CD14-positive monocyte (primary cell): ENCODE data around the gene P2RY6. TPM values are rescaled to one million over a fixed set of nuclear protein-coding genes. Genes with fewer than 3 reads are reported as not detected.

Experiments used
- DNase-seq, 3 donors: peaks; one replicate each; pipeline ENCODE4 v3.0.0-alpha.2; 2011 to 2022
- H2AFZ ChIP-seq: 2 replicates; pipeline ENCODE4 v1.6.0; 2012; ENCODE audit warnings: mild to moderate bottlenecking, low read depth, low read length, inconsistent platforms; ENCODE audit not compliant: insufficient read depth, poor library complexity, severe bottlenecking
- H3K27ac ChIP-seq, 2 donors: 1 replicate in 1 of 2; 2 replicates in 1 of 2; pipeline ENCODE4 v1.5.1; 2012 to 2013; ENCODE audit warnings: low read length in 2 of 2, control low read depth in 1 of 2, inconsistent platforms in 1 of 2, low read depth in 1 of 2, mild to moderate bottlenecking in 1 of 2
- H3K27me3 ChIP-seq, 2 donors: one replicate each; pipeline versions ENCODE4 v1.6.0 to v1.6.1; 2011 to 2013; ENCODE audit warnings: low read length in 2 of 2; ENCODE audit not compliant: control insufficient read depth in 2 of 2, insufficient read depth in 2 of 2
- H3K36me3 ChIP-seq, 2 donors: replicated peaks in 1 of 2; 1 replicate in 1 of 2; 2 replicates in 1 of 2; pipeline versions ENCODE4 v1.5.1 to v1.6.1; 2012 to 2013; ENCODE audit warnings: low read length in 2 of 2, control low read depth in 1 of 2, inconsistent platforms in 1 of 2, mild to moderate bottlenecking in 1 of 2; ENCODE audit not compliant: insufficient read depth in 2 of 2, control insufficient read depth in 1 of 2
- H3K4me1 ChIP-seq, 2 donors: 1 replicate in 1 of 2; 2 replicates in 1 of 2; pipeline versions ENCODE4 v1.5.1 to v1.6.1; 2012 to 2013; ENCODE audit warnings: low read length in 2 of 2, control low read depth in 1 of 2, inconsistent platforms in 1 of 2, mild to moderate bottlenecking in 1 of 2, moderate library complexity in 1 of 2; ENCODE audit not compliant: insufficient read depth in 2 of 2, control insufficient read depth in 1 of 2
- H3K4me2 ChIP-seq: replicated peaks from 2 replicates; pipeline ENCODE3; 2012; ENCODE audit warnings: low read length, moderate library complexity, mild to moderate bottlenecking; ENCODE audit not compliant: poor library complexity, severe bottlenecking; ENCODE audit errors: extremely low read depth
- H3K4me3 ChIP-seq, 3 experiments: fragments of 200-600 bp in 1 of 3; sonication (generic) in 1 of 3; replicated peaks in 1 of 3; 1 replicate in 2 of 3; 2 replicates in 1 of 3; pipeline ENCODE4 v1.5.1; 2011 to 2013; ENCODE audit warnings: low read length in 3 of 3, mild to moderate bottlenecking in 3 of 3, control low read depth in 2 of 3, low read depth in 2 of 3, inconsistent platforms in 1 of 3, moderate library complexity in 1 of 3
- H3K79me2 ChIP-seq: 2 replicates; pipeline ENCODE4 v1.6.0; 2012; ENCODE audit warnings: mild to moderate bottlenecking, control low read depth, inconsistent platforms, low read length, moderate library complexity; ENCODE audit not compliant: insufficient read depth
- H3K9ac ChIP-seq: 2 replicates; pipeline ENCODE4 v1.6.0; 2017; ENCODE audit warnings: low read length, mild to moderate bottlenecking; ENCODE audit not compliant: insufficient read depth, poor library complexity, severe bottlenecking
- H3K9me3 ChIP-seq, 2 donors: replicated peaks in 1 of 2; 1 replicate in 1 of 2; 2 replicates in 1 of 2; pipeline versions ENCODE4 v1.5.1 to v1.6.1; 2012 to 2013; ENCODE audit warnings: low read length in 2 of 2, control low read depth in 1 of 2; ENCODE audit not compliant: control insufficient read depth in 1 of 2, insufficient read depth in 1 of 2
- H4K20me1 ChIP-seq: 2 replicates; pipeline ENCODE4 v1.6.0; 2012; ENCODE audit warnings: mild to moderate bottlenecking, low read length, control low read depth, moderate library complexity; ENCODE audit not compliant: insufficient read depth
- H3K27ac Mint-ChIP-seq, 7 donors: one replicate each; pipeline ENCODE4 v1.8.0; 2020; ENCODE audit warnings: mild to moderate bottlenecking in 7 of 7, mixed read lengths in 7 of 7, moderate library complexity in 6 of 7, inconsistent platforms in 2 of 7
- H3K27me3 Mint-ChIP-seq, 3 donors: one replicate each; pipeline ENCODE4 v1.8.0; 2021 to 2022; ENCODE audit warnings: low read depth in 3 of 3, mild to moderate bottlenecking in 3 of 3, mixed read lengths in 3 of 3, moderate library complexity in 3 of 3, inconsistent platforms in 1 of 3
- H3K36me3 Mint-ChIP-seq, 2 donors: one replicate each; pipeline ENCODE4 v1.8.0; 2020; ENCODE audit warnings: mixed read lengths in 2 of 2, inconsistent platforms in 1 of 2, mild to moderate bottlenecking in 1 of 2
- H3K4me1 Mint-ChIP-seq: one replicate; pipeline ENCODE4 v1.8.0; 2020; ENCODE audit warnings: mild to moderate bottlenecking, mixed read lengths
- H3K4me3 Mint-ChIP-seq, 2 donors: one replicate each; pipeline ENCODE4 v1.8.0; 2020; ENCODE audit warnings: mild to moderate bottlenecking in 2 of 2, mixed read lengths in 2 of 2, moderate library complexity in 1 of 2
- H3K9me3 Mint-ChIP-seq, 7 donors: one replicate each; pipeline ENCODE4 v1.8.0; 2020 to 2022; ENCODE audit warnings: mixed read lengths in 7 of 7, mild to moderate bottlenecking in 6 of 7, moderate library complexity in 6 of 7, inconsistent platforms in 2 of 7
- CTCF ChIP-seq: fragments of 200-600 bp; IDR thresholded peaks from one replicate; pipeline ENCODE4 v1.8.0; 2022; ENCODE audit warnings: antibody characterized with exemption, mild to moderate bottlenecking
- WGBS: methylation state at CpG from one replicate; pipeline ENCODE4 v1.1.5; 2013; ENCODE audit warnings: missing lambda C conversion rate; ENCODE audit not compliant: insufficient coverage; 5-methylcytosine and 5-hydroxymethylcytosine counted together
- intact Hi-C, 2 donors: fragments of 100-400 bp; cut with micrococcal nuclease; formaldehyde crosslinking; loops; one replicate each; pipeline versions ENCODE4 v1.15.0 to v1.15.1; 2023
- polyA plus RNA-seq, 3 donors: library from polyadenylated mRNA; depleted of rRNA in 1 of 3; unstranded in 2 of 3; stranded (reverse) in 1 of 3; fragments of 300-500 nt in 2 of 3; fragments of >200 nt in 1 of 3; fragmentation: Illumina TruSeq in 2 of 3; gene quantifications; 1 replicate in 2 of 3; 2 replicates in 1 of 3; pipeline ENCODE4 v1.2.3, GENCODE V29; 2012 to 2021

The P2RY6 gene
- polyA plus RNA-seq, 3 donors, result 1.7 to 5.1 (median 1.8) TPM

GRCh38 chr11:73241300-73241699 lies 30.8 kb upstream of the P2RY6 start:
- peaks cover 5 to 6% of the 10 kb centered on the region in 2 donors for H3K4me1 ChIP-seq
- no peaks in the 10 kb centered on the region for H3K9me3 Mint-ChIP-seq
- peaks cover 33 to 67% of the 10 kb centered on the region in 2 donors for H3K36me3 ChIP-seq
- no peak overlapping the region for H3K4me3 ChIP-seq
- H3K4me3 Mint-ChIP-seq, result no peak overlapping the region
- TF ChIP-seq CTCF, result no peak
- H3K9ac ChIP-seq, result no peak overlapping the region
- no peak overlapping the region for H2AFZ ChIP-seq
- peaks cover 26% of the 10 kb centered on the region for H3K4me1 Mint-ChIP-seq
- no peaks in the 10 kb centered on the region for H3K9me3 ChIP-seq
- peaks cover 20% of the 10 kb centered on the region for H4K20me1 ChIP-seq
- H3K27ac ChIP-seq, result peak overlapping the region in 1 of 2 donors; percentile 3
- H3K79me2 ChIP-seq, result peaks cover 41% of the 10 kb centered on the region
- no peak overlapping the region for H3K4me2 ChIP-seq
- peak overlapping the region in 3 of 7 donors; percentile 52 to 70 (median 61) for H3K27ac Mint-ChIP-seq
- no peaks in the 10 kb centered on the region for H3K27me3 Mint-ChIP-seq
- peaks cover 46 to 75% of the 10 kb centered on the region in 2 donors for H3K36me3 Mint-ChIP-seq
- DNase-seq, result no peak
- no peaks in the 10 kb centered on the region for H3K27me3 ChIP-seq
- intact Hi-C loops, result loop anchor here (5.0 to 10.0 kb wide), 2 partner anchors 319 to 406 kb away; no protein-coding TSS in a partner anchor
- 93% methylated on average over 3 of the region's 4 CpGs for WGBS

GRCh38 chr11:73242251-73243092 lies 29.7 kb upstream of the P2RY6 start:
- Histone ChIP-seq H3K27ac (peak overlapping the region; percentile 31 to 52), H3K9ac (no peak overlapping the region), H3K4me1 (peaks cover 0 to 6% of the 10 kb centered on the region in 2 donors), H3K36me3 (peaks cover 34 to 73% of the 10 kb centered on the region in 2 donors), H2AFZ (peak overlapping the region; percentile 89), H3K4me3 (no peak overlapping the region), H3K9me3 (no peaks in the 10 kb centered on the region), H3K27me3 (no peaks in the 10 kb centered on the region), H4K20me1 (peaks cover 15% of the 10 kb centered on the region), H3K4me2 (peak overlapping the region; percentile 52), H3K79me2 (peaks cover 29% of the 10 kb centered on the region)
- WGBS, result 22% methylated on average over 10 of the region's 12 CpGs
- no peaks in the 10 kb centered on the region for H3K9me3 Mint-ChIP-seq
- peak overlapping the region in 1 of 2 donors; percentile 59 for H3K4me3 Mint-ChIP-seq
- DNase-seq, result peak; percentile 29 to 70 (median 53)
- H3K4me1 Mint-ChIP-seq, result peaks cover 19% of the 10 kb centered on the region
- H3K27me3 Mint-ChIP-seq, result no peaks in the 10 kb centered on the region
- TF ChIP-seq CTCF, result peak; percentile 96
- intact Hi-C loops, result loop anchor here (2.0 to 10.0 kb wide), 3 partner anchors 320 to 412 kb away; no protein-coding TSS in a partner anchor
- peaks cover 45 to 74% of the 10 kb centered on the region in 2 donors for H3K36me3 Mint-ChIP-seq
- H3K27ac Mint-ChIP-seq, result peak overlapping the region in 6 of 7 donors; percentile 3 to 78 (median 48)
